T47D (cell line): Measurements from ENCODE around the gene CSF2RB.

Source experiments
- DNase-seq, 2 experiments: peaks; one replicate each; pipeline versions ENCODE4 v3.0.0 to v3.0.0-alpha.2; 2011 to 2012; ENCODE audit warnings: low read depth in 1 of 2, low spot score in 1 of 2
- JUND ChIP-seq: IDR thresholded peaks from 2 replicates; pipeline ENCODE4 v1.6.1; 2012; ENCODE audit warnings: low read depth
- in situ Hi-C: cut with HindIII; loops from 2 replicates; pipeline ENCODE4 v1.10.0; 2016; ENCODE audit warnings: low sequenced_read_pairs, low pct_unique_long_range_greater_than_20kb

Gene CSF2RB

DNA sequence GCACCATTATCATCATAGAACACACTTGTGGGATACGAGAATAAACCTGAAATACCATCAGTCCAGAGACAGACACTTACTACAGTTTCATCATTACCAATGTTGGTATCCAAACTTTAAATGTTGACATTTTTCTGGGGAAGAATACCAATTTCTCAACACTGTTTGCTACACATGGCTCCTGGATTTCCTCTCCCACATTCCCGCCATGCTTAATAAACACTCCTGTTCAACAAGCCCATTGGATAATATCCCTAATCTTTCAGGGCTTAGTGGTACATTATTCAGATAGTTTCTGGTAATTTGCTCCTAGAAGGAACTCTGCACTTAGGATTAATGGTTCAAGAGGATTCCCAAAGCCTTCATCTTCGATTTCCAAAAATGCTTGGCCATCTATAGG lies 48.2 kb downstream of the CSF2RB start:
- in situ Hi-C loops: no loop called here
- DNase-seq: no peak
- TF ChIP-seq JUND: no peak

DNA sequence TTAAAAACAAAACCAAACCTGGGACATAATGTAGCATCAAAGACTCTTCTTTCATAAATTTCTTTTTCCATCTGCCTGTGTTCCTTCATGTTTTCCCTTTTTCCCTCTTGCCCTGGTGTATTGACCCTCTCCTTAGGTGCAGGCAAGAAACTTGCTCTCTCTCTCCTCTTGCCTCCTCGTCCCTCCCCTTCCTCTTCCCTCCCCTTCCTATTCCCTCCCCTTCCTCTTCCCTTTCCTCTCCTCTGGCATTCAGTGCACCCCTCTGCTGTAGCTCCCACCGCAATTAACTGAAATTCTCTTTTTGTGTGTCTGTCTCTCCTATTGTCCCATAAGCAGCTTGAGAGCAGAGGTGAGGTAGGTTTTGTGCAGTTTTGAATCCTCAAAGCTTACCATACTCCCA lies 49.9 kb downstream of the CSF2RB start:
- TF ChIP-seq JUND: no peak
- in situ Hi-C loops: no loop called here
- no peak for DNase-seq

DNA sequence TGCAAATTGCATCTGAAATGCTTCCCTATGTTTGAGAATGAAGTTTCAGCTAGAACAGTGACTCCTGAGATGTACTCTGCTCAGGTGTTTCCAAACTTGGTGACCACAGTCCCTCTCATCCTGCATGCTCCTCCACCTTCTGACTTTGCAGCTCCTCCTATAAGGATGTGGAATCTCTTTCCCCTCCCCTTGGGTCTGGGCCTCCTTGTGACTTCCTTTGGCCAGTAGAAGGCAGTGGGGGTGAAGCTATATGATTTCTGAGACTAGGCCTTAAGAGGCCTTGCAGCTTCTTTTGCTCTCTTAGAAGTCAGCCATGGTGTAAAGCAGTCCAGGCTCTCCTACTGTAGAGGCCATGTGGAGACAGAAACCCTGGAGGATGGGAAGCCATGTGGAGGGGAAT lies 50.7 kb downstream of the CSF2RB start:
- no peak for DNase-seq
- in situ Hi-C loops: no loop called here
- TF ChIP-seq JUND: no peak

DNA sequence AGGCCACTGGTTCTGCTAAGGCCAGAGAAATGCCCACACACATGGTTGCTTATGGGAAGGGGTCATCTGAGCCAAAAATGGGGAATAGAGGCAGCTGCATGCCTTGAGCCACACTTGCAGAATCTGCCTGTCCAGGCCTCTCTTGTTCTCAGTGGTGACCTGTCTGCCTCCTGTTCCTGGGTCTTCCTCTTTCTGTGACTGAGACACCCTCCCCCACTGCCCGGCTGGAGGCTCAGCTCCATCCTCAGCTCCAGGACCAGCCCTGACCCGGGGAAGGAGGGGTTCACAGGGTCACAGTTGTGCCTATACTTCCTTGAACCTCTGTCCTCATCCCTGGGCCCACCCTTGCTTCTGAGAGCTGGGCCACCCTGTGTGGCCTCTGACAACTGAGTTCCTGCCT lies 52.3 kb downstream of the CSF2RB start:
- TF ChIP-seq JUND: no peak
- in situ Hi-C loops: no loop called here
- DNase-seq: no peak

DNA sequence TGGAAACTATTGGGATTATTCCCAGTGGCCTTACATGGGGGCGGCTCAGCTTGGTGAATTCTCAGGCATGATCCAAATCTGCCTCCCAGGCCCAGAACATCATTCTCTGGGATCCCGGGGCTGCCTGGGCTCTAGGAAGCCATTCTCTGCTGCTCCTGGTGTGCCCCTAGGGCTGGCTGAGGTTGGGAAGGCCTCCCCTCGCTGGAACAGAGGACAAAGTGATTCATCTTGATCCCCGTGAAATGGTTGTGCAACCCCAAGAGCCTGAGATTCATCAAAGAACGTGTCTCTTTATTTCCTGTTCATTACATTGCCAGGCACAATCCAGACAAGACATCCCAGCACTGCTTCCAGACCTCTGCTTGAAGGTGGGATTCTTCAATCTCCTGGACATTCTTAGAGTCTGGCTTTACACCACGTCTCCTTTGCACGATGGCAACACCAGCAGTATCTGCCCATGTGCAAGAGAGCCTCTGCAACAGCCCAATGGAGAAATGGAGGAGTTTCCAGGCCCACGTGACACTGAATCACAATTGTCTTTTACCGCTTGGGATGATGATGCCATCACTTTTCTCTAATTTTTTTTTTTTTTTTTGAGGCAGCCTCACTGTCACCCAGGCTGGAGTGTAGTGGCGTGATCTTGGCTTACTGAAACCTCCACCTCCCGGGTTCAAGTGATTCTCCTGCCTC lies 53.6 kb downstream of the CSF2RB start:
- no peak for DNase-seq
- in situ Hi-C loops: no loop called here
- TF ChIP-seq JUND: no peak

DNA sequence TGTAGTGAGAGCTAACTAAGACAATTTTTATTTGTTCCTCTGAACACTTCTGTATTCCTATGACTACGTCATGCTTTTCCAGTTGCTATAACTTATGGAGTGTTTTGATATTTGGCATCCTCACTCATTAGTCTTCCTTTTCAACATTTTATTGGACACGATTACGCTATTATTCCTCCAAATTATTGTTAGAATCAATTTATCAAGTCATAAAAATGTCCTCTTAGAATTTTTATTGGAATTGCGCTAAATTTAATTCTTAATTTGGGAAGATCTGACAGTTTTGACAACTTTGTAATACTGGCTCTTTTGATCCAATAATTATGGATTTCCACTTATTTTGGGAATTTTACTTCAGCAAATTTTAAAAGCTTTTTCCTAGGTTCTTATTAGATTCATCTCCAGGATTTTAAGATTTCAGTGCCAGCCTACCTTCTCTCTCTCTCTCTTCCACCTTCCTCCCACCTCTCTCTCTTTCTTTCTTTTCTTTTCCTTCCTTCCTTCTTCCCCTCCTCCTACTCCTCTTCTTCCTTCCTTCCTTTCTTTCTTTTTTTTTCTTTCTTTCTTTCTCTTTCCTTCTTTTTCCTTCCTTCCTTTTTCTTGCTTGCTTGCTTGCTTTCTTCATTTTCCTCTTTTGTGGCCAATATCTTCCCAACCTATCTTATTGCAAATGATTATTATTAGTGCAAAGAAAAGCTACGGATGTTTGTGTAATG lies 55.0 kb downstream of the CSF2RB start:
- no peak for DNase-seq
- no peak for TF ChIP-seq JUND
- in situ Hi-C loops: no loop called here

DNA sequence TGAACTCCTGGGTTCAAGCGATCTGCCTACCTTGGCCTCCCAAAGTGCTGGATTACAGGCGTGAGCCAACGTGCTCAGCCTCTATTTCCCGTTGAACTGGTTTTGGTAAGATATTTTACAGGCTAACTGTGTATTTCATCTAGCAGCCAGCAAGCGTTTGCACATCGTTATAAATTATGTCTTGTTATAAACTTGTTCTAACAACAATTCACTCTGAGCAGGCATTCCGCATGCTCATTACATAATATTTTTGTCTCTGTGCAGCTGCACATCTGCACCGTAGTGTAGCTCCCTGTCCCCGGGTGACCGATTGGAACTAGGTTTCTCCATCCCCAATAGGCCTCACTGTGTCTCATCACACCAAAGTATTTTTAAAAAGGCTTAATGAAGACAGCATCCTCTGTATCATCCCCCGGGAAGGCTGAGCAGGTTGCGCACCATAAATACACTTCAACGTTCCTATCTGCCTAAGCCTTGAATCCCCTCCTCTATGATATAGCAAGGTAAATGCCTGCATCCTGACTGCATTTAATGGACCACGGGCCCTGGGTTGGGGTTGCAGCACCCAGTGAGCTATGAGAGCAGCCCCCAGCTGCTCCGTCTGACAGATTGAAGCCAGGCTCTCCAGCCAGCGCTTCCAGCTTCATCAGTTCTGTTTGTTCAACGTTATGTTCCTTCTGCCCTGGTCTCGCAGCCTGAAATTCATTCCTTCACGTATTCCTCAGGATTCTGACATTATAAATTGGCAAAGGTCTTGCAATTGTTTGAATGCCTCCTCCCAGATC lies 58.1 kb downstream of the CSF2RB start:
- DNase-seq: peak in 1 of 2 experiments; percentile 37
- no peak for TF ChIP-seq JUND
- in situ Hi-C loops: no loop called here

DNA sequence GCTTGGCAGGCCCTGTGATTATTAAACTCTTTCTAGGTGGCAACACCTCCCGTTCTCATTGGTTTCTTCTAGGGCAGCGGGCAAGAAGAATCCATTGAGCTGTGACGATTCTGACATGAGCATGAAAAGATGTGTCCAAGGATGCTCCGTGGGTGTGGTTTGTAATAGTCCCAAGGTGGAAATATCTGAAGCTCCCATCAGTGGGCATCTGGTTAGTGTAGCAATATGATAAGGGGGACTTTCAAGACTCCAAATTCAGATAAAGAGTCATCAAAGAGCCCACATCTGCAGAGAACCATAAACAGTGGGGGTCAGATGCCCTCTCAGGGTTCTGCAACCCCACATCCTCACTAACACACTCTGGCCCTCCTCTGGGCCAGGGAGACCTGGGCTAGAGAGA lies 63.2 kb downstream of the CSF2RB start:
- no peak for TF ChIP-seq JUND
- in situ Hi-C loops: no loop called here
- no peak for DNase-seq

DNA sequence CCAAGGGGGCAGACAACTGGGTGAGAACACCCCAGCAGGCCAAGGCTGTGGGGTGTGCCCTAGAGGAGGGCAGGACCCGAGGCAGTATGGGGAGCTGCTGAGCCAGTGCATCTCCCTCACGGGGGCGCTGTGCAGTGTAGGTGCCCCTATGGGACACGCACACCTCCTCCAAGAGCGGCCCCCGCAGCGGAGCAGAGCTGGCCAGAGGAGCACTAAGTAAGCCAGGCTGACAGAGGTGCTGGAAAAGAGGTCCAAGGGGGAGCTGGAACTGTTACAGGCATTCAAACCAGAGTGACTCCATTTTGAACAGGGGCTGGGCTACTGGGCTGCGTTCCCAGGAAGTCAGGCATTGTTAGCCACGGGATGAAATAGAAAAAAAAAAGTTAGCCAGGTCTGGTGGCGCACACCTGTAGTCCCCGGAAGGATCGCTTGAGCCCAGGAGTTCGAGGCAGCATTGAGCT lies 64.0 kb downstream of the CSF2RB start:
- in situ Hi-C loops: no loop called here
- TF ChIP-seq JUND: no peak
- peak in 1 of 2 experiments; percentile 27 for DNase-seq

DNA sequence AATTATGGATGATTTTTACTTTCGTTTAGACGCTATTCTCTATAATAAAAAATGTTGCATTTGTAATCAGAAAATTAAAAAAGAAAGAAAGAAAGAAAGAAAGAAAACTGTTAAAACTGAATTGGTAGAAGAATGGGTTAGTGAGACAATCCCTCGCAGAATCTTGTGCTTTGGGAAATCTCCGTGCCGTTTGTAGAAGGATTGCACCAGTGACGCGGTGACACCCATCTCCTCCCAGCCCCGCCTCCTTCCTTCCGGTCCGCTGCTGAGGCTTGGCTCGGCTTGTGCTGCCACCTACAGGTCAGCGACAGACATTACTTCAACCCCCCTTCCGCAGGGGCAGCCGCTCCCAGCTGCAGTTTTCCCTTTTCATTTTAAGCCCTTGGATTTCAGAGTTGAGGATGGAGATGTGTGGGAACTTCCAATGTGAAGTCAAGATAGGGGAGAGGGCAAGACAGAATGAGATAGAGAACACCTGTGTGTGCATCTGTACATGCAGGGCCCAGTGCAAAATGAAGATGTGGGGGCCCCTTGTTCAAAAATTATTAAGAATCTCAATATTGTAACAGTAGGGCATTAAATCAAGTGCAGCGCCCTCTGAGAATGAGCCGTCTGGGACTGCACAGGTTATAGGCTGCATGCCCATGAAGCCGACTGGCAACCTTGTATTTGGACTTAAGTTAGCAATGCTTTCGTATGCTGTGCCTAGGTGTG lies 64.7 kb downstream of the CSF2RB start:
- DNase-seq: peak; percentile 72 to 80
- TF ChIP-seq JUND: no peak
- in situ Hi-C loops: no loop called here

DNA sequence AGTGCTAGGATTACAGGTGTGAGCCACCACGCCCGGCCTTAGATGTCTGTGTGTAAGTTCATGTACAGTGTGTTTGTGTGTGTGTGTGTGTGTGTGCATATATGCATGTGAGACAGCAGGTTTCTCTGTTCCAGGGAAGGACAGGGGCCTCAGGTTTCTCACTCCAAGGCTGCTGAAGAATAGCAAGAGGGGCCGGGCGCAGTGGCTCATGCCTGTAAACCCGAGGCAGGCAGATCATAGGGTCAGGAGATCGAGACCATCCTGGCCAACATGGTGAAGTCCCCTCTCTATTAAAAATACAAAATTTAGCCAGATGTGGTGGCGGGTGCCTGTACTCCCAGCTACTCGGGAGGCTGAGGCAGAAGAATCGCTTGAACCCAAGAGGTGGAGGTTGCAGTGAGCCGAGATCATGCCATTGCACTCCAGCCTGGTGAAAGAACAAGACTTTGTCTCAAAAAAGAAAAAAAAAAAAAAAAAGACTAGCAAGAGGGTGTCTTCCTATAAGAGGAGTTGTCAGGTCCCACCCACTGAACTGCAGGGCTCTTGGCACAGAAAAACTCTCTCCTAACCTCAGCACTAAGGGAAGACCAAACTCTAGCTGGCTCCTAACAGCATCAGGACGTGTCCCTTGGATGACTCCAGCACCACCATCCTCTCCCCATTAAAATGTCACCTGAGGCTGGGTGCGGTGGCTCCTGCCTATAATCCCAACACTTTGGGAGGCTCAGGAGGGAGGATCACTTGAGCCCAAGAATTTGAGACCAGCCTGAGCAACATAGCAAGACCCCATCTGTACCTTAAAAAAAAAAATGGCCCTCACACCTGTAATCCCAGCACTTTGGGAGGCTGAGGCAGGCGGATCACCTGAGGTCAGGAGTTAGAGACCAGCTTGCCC lies 65.8 kb downstream of the CSF2RB start:
- DNase-seq: no peak
- TF ChIP-seq JUND: no peak
- in situ Hi-C loops: no loop called here

DNA sequence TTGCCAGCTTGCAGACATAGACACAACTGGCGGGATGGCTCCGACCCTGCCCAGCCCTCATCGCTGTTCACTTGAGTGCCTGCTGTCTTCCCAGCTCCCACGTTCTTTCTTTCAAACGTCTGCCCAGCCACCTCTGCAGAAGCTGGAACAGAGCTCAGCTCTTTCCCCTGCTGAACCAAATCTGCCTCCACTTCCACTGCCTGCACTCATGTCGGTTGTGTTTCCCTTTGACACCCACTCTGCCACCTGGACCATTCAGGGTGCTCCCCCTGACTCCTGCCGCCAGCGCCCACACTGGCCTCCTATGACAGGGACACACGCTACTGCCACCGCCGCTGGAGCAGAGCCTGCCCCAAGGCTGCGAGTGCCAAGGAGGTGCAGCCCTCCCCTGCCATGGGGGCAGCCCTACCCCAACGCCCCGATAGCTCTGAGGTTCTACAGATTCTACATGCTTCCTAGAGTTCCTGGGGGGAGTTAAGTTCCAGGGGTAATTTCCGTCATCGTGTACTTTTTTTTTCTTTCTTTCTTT lies 67.9 kb downstream of the CSF2RB start:
- in situ Hi-C loops: no loop called here

More for the DNA sequence above, 67.9 kb downstream of the CSF2RB start:
- no peak for DNase-seq
- no peak for TF ChIP-seq JUND
